ENCODE measurements around the gene FIBP.

DNA sequence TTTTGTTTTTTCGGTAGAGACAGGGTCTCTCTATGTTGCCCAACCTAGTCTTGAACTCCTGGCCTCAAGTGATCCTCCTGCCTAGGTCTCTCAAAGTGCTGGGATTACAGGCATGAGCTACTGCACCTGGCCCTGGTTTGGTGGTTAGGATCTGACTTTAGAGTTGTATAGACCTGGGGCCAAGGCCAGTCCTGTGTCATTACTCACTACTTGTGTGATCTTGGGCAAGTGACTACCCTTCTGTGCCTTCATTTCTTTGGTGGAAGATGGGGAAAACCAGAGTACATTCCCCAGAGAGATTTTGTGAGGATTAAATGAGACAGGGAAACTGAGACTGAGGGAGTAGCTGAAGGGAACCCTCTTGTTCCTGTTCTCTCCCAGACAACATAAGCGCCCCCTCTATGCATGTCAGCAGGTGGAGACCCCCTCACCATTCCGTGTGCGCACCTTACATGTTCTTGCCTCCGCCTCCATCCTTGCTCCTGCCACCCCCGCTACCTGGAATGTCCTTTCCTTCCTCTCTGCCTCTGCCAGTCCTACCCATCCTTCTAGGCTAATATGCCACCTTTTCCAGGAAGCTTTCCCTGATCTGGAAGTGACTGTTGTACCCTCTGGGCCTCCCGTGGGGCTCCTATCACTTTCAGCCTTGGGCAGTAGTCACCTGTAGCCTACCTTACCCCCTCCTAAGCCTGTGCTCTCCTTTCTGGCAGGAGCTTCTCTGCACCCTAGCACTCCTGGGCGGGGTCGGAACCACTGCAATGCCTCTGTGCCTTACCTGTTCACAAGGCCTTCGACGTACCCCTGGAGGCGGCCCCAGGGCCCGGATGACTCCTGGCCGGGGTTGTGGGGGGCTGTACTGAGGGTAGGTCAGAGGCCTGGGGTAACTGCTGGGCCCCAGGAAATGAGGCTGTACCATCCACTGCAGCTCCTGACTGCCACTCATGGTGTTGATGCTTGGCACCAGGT is 8.0 kb upstream of the FIBP start:
- TF ChIP-seq, protein P1, sequence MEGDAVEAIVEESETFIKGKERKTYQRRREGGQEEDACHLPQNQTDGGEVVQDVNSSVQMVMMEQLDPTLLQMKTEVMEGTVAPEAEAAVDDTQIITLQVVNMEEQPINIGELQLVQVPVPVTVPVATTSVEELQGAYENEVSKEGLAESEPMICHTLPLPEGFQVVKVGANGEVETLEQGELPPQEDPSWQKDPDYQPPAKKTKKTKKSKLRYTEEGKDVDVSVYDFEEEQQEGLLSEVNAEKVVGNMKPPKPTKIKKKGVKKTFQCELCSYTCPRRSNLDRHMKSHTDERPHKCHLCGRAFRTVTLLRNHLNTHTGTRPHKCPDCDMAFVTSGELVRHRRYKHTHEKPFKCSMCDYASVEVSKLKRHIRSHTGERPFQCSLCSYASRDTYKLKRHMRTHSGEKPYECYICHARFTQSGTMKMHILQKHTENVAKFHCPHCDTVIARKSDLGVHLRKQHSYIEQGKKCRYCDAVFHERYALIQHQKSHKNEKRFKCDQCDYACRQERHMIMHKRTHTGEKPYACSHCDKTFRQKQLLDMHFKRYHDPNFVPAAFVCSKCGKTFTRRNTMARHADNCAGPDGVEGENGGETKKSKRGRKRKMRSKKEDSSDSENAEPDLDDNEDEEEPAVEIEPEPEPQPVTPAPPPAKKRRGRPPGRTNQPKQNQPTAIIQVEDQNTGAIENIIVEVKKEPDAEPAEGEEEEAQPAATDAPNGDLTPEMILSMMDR (conservative IDR thresholded peaks at IDR 0.05) = no peak
- TF ChIP-seq EZH2 (IDR thresholded peaks at IDR 0.05; ENCODE audit: low read depth) = no peak

Measured in PC-9 (cell line).